Immature natural killer cell (primary cell): ENCODE results near the gene TTL. TPM values are rescaled to one million over a fixed set of nuclear protein-coding genes. Genes with fewer than 3 reads are reported as not detected.
A peak's percentile ranks its signal among the peaks of the same experiment; 100 is the strongest.
"Not testable (repeated sequence)": the region's sequence is repeated elsewhere in the genome, so short reads cannot be mapped to it uniquely, and the experiment has no call there.

Experiments used
- DNase-seq, 3 donors: peaks; one replicate each; pipeline ENCODE4 v3.0.0; 2022; ENCODE audit warnings: mixed read lengths in 1 of 3
- H3K27ac Mint-ChIP-seq, 6 donors: one replicate each; pipeline ENCODE4 v1.8.0; 2020; ENCODE audit warnings: mixed read lengths in 6 of 6, mild to moderate bottlenecking in 5 of 6, inconsistent platforms in 4 of 6, moderate library complexity in 3 of 6
- H3K27me3 Mint-ChIP-seq, 3 donors: one replicate each; pipeline ENCODE4 v1.8.0; 2020 to 2021; ENCODE audit warnings: low read depth in 3 of 3, mild to moderate bottlenecking in 3 of 3, mixed read lengths in 3 of 3, moderate library complexity in 3 of 3, inconsistent platforms in 1 of 3
- H3K36me3 Mint-ChIP-seq, 3 donors: one replicate each; pipeline ENCODE4 v1.8.0; 2020; ENCODE audit warnings: mixed read lengths in 3 of 3, inconsistent platforms in 2 of 3, mild to moderate bottlenecking in 2 of 3
- H3K4me1 Mint-ChIP-seq, 2 donors: one replicate each; pipeline ENCODE4 v1.8.0; 2020; ENCODE audit warnings: inconsistent platforms in 2 of 2, mild to moderate bottlenecking in 2 of 2, mixed read lengths in 2 of 2, moderate library complexity in 1 of 2
- H3K4me3 Mint-ChIP-seq, 5 donors: one replicate each; pipeline ENCODE4 v1.8.0; 2020; ENCODE audit warnings: mild to moderate bottlenecking in 5 of 5, mixed read lengths in 5 of 5, inconsistent platforms in 3 of 5, moderate library complexity in 3 of 5
- H3K9me3 Mint-ChIP-seq, 6 donors: one replicate each; pipeline ENCODE4 v1.8.0; 2020; ENCODE audit warnings: mild to moderate bottlenecking in 6 of 6, mixed read lengths in 6 of 6, inconsistent platforms in 4 of 6, moderate library complexity in 3 of 6
- polyA plus RNA-seq, 3 donors: library from polyadenylated mRNA; unstranded; fragments of 300-500 nt; fragmentation: Illumina TruSeq; gene quantifications; one replicate each; pipeline ENCODE4 v1.2.3, GENCODE V29; 2021

The TTL gene
- polyA plus RNA-seq, 3 donors from 2014 or later, result 1.6 to 2.1 (median 1.7) TPM

DNA sequence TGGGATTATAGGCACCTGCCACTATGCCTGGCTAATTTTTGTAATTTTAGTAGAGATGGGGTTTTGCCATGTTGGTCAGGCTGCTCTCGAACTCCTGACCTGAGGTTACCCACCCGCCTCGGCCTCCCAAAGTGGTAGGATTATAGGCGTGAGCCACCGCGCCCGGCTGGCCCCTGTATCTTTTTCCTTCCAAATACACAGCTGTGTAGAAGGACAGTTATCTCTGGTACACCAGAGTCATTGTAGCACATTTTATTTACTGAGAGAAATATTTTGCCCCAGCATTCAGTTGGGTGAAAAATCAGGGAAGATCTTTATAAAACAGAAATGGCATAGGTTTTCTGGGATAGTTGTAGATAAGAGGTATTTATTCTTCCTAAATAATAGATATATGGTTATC lies 36.9 kb downstream of the TTL start:
- H3K27me3 Mint-ChIP-seq, result peaks cover 0 to 2% (median 0%) of the 10 kb centered on the region in 3 donors
- H3K4me1 Mint-ChIP-seq, result no peaks in the 10 kb centered on the region
- H3K27ac Mint-ChIP-seq, result no peak overlapping the region
- peaks cover 30 to 54% (median 31%) of the 10 kb centered on the region in 3 donors for H3K36me3 Mint-ChIP-seq
- H3K9me3 Mint-ChIP-seq, result no peaks in the 10 kb centered on the region
- no peak for DNase-seq
- no peak overlapping the region for H3K4me3 Mint-ChIP-seq

DNA sequence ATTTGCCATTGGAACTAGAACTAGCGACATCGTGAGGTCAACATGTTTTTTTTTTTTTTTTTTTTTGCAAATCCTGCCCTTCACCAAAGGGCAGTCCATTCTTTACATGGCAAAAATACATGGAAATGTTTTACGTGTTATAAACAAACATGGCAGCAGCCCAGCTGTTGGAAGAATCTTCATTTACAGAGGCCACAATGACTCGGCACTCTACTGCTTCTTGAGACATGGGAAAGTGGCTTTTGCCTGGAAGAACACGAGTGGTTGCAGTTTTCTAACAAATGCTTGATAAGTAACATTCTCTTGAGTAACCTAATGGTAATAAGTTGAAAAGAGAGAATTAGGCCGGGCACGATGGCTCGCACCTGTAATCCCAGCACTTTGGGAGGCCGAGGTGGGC lies 37.5 kb downstream of the TTL start:
- H3K27me3 Mint-ChIP-seq, result no peaks in the 10 kb centered on the region
- H3K27ac Mint-ChIP-seq, result no peak overlapping the region
- H3K36me3 Mint-ChIP-seq, result peaks cover 28 to 52% (median 30%) of the 10 kb centered on the region in 3 donors
- no peak for DNase-seq
- no peak overlapping the region for H3K4me3 Mint-ChIP-seq
- no peaks in the 10 kb centered on the region for H3K4me1 Mint-ChIP-seq
- H3K9me3 Mint-ChIP-seq, result no peaks in the 10 kb centered on the region

DNA sequence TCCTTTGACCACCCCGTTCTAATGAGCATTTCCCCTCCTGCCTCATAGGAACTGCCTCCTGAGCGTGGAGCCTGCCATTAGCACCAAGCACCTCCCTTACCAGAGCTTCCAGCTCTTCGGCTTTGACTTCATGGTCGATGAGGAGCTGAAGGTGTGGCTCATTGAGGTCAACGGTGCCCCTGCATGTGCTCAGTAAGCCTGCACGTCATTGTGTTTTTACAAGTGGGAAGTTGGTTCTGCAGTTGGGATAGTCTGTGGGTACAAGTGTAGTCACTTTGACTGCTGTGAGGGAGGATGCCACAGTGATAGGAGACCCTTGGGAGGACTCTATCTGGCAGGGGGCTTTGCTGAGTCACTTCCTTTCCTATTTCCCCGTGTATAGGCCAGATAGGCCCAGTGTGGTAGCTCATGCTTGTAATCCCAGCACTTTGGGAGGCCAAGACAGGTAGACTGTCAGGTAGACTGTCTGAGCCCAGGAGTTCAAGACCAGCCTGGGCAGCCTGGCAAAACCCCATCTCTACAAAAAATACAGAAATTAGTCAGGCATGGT lies 38.4 kb downstream of the TTL start:
- Mint-ChIP-seq H3K36me3 (peaks cover 22 to 45% (median 25%) of the 10 kb centered on the region in 3 donors), H3K27ac (peak overlapping the region in 1 of 6 donors; percentile 28), H3K4me3 (no peak overlapping the region)

GRCh38 chr2:112523291-112523777 lies 41.4 kb downstream of the TTL start:
- no peak overlapping the region for H3K4me3 Mint-ChIP-seq
- H3K9me3 Mint-ChIP-seq, result no peaks in the 10 kb centered on the region
- no peak for DNase-seq
- peaks cover 0 to 2% (median 0%) of the 10 kb centered on the region in 3 donors for H3K27me3 Mint-ChIP-seq
- H3K27ac Mint-ChIP-seq, result no peak overlapping the region
- H3K36me3 Mint-ChIP-seq, result peaks cover 19 to 47% (median 35%) of the 10 kb centered on the region in 3 donors
- H3K4me1 Mint-ChIP-seq, result no peaks in the 10 kb centered on the region

More for the DNA sequence above, 38.4 kb downstream of the TTL start:
- no peak for DNase-seq
- Mint-ChIP-seq H3K9me3 (no peaks in the 10 kb centered on the region), H3K4me1 (no peaks in the 10 kb centered on the region), H3K27me3 (no peaks in the 10 kb centered on the region)

DNA sequence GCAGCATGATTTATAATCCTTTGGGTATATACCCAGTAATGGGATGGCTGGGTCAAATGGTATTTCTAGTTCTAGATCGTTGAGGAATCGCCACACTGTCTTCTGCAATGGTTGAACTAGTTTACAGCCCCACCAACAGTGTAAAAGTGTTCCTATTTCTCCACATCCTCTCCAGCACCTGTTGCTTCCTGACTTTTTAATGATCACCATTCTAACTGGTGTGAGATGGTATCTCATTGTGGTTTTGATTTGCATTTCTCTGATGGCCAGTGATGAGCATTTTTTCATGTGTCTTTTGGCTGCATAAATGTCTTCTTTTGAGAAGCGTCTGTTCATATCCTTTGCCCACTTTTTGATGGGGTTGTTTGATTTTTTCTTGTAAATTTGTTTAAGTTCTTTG lies 42.3 kb downstream of the TTL start:
- not testable (repeated sequence) for H3K27ac Mint-ChIP-seq, DNase-seq, H3K4me3 Mint-ChIP-seq, H3K27me3 Mint-ChIP-seq, H3K9me3 Mint-ChIP-seq, H3K4me1 Mint-ChIP-seq
- peaks cover 19 to 50% (median 35%) of the 10 kb centered on the region in 3 donors for H3K36me3 Mint-ChIP-seq

DNA sequence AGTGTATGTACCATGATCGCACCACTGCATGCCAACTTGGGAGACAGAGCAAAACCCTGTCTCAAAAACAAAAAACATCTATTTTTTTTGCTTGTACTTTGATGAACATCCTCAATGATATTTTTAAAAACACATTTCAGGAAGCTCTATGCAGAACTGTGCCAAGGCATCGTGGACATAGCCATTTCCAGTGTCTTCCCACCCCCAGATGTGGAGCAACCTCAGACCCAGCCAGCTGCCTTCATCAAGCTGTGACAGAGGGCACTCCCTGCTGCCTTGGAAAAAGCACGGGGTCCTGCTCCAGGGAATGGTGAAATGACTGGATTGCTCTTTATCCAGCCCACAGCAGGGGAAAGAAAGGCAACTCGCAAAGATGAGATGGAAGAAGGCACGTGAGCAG lies 46.6 kb downstream of the TTL start:
- no peak for DNase-seq
- no peak overlapping the region for H3K4me3 Mint-ChIP-seq
- H3K36me3 Mint-ChIP-seq, result peaks cover 10 to 41% (median 35%) of the 10 kb centered on the region in 3 donors
- H3K4me1 Mint-ChIP-seq, result no peaks in the 10 kb centered on the region
- H3K27ac Mint-ChIP-seq, result no peak overlapping the region
- H3K27me3 Mint-ChIP-seq, result peaks cover 0 to 3% (median 0%) of the 10 kb centered on the region in 3 donors
- H3K9me3 Mint-ChIP-seq, result no peaks in the 10 kb centered on the region

DNA sequence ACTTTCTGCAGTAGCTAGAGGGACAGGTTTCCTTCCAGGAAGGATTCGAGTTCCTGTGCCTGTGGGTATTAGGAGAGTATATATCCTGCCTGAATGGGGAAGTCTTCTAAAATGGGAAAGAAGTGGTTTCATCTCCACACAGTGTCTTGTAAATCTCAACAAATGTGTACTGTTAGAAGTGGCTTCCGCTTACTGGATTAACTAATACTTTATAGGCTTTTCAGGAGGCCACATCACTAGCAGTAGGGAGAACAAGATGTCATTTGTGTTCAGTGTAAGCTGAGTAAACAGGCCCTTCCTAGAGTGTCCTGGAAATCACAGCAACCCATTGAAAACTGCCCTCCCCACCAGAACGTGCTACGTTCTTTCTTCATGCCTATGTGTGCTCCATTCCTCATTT lies 47.8 kb downstream of the TTL start:
- H3K27me3 Mint-ChIP-seq, result peaks cover 0 to 3% (median 0%) of the 10 kb centered on the region in 3 donors
- no peak overlapping the region for H3K27ac Mint-ChIP-seq
- H3K4me3 Mint-ChIP-seq, result no peak overlapping the region

DNA sequence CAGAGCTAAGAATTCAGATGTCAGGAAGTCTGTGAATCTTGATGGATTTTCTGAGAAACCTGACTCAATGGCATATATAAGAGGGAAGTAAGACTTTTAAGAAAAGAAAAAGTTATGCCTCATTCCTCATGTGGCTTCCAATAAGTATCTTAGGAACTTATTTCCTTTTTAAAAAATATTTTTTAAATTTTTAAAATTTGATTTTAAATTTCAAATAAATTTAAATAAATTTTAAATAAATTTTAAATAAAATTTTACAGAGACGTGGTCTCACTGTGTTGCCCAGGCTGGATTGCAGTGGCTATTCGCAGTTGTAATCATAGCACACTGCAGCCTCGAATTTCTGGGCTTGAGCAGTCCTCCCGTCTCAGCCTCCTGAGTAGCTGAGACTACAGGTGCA lies 48.8 kb downstream of the TTL start:
- no peak overlapping the region for H3K4me3 Mint-ChIP-seq
- peaks cover 0 to 3% (median 0%) of the 10 kb centered on the region in 3 donors for H3K27me3 Mint-ChIP-seq
- H3K36me3 Mint-ChIP-seq, result peaks cover 10 to 39% (median 39%) of the 10 kb centered on the region in 3 donors
- DNase-seq, result no peak
- H3K9me3 Mint-ChIP-seq, result no peaks in the 10 kb centered on the region
- no peaks in the 10 kb centered on the region for H3K4me1 Mint-ChIP-seq
- H3K27ac Mint-ChIP-seq, result no peak overlapping the region

More for the DNA sequence above, 47.8 kb downstream of the TTL start:
- H3K4me1 Mint-ChIP-seq, result no peaks in the 10 kb centered on the region
- no peak for DNase-seq
- H3K36me3 Mint-ChIP-seq, result peaks cover 10 to 41% (median 39%) of the 10 kb centered on the region in 3 donors
- no peaks in the 10 kb centered on the region for H3K9me3 Mint-ChIP-seq

DNA sequence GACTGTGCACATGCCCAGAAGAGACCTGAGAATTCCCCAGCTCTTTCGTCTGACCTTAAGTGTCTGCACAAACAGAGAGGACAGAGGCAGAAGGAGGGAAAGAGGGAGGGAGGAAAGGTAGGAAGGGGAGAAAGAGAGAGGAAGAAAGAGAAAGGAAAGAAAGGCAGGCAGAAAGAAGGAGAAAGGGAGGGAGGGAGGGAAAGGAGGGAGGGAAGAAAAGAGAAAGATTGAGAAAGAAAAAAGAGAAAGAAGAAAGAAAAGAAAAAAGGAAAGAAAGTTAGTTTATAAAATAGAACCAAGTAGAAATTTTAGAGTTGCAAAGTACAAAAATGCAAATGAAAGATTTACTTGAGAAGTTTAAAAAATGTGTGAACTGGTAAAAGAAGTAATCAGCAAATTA lies 52.9 kb downstream of the TTL start:
- no peak overlapping the region for H3K27ac Mint-ChIP-seq
- no peaks in the 10 kb centered on the region for H3K4me1 Mint-ChIP-seq
- no peak overlapping the region for H3K4me3 Mint-ChIP-seq
- no peak for DNase-seq
- peaks cover 0 to 1% (median 0%) of the 10 kb centered on the region in 3 donors for H3K27me3 Mint-ChIP-seq
- peaks cover 10 to 24% (median 22%) of the 10 kb centered on the region in 3 donors for H3K36me3 Mint-ChIP-seq
- H3K9me3 Mint-ChIP-seq, result no peaks in the 10 kb centered on the region

DNA sequence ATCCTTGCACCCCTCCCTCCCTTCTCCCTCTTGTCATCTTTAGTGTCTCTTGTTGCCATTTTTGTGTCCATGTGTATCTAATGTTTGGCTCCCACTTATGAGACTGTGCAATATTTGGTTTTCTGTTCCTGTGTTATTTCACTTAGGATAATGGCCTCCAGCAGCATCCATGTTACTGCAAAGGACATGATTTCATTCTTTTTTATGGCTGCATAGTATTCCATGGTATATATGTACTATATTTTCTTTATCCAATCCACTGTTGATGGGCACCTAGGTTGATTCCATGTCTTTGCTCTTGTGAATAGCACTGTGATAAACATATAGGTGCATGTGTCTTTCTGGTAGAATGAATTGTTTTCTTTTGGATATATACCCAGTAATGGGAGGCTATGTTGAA lies 54.7 kb downstream of the TTL start:
- H3K27ac Mint-ChIP-seq, result not testable (repeated sequence)

GRCh38 chr2:112539306-112539705 lies 57.4 kb downstream of the TTL start:
- DNase-seq, result no peak
- peak overlapping the region in 1 of 5 donors; percentile 15 for H3K4me3 Mint-ChIP-seq
- peaks cover 12 to 13% of the 10 kb centered on the region in 2 donors for H3K4me1 Mint-ChIP-seq
- H3K27ac Mint-ChIP-seq, result no peak overlapping the region
- H3K9me3 Mint-ChIP-seq, result no peaks in the 10 kb centered on the region
- peaks cover 3 to 9% (median 8%) of the 10 kb centered on the region in 3 donors for H3K27me3 Mint-ChIP-seq
- H3K36me3 Mint-ChIP-seq, result peaks cover 0 to 4% (median 0%) of the 10 kb centered on the region in 3 donors

More for the DNA sequence above, 54.7 kb downstream of the TTL start:
- H3K4me3 Mint-ChIP-seq, H3K9me3 Mint-ChIP-seq, DNase-seq, H3K27me3 Mint-ChIP-seq: not testable (repeated sequence)
- Mint-ChIP-seq H3K36me3 (peaks cover 7 to 13% (median 11%) of the 10 kb centered on the region in 3 donors), H3K4me1 (peaks cover 8 to 13% of the 10 kb centered on the region in 2 donors)

GRCh38 chr2:112540906-112541305 lies 59.0 kb downstream of the TTL start:
- Mint-ChIP-seq H3K36me3 (peaks cover 0 to 4% (median 0%) of the 10 kb centered on the region in 3 donors), H3K27me3 (peaks cover 3 to 9% (median 8%) of the 10 kb centered on the region in 3 donors), H3K4me3 (peak overlapping the region in 2 of 5 donors; percentile 46 to 55), H3K4me1 (peaks cover 12 to 22% of the 10 kb centered on the region in 2 donors), H3K9me3 (no peaks in the 10 kb centered on the region), H3K27ac (peak overlapping the region in 1 of 6 donors; percentile 62)
- no peak for DNase-seq

- H3K9me3 Mint-ChIP-seq, result no peaks in the 10 kb centered on the region
- peaks cover 12 to 22% of the 10 kb centered on the region in 2 donors for H3K4me1 Mint-ChIP-seq
- no peak overlapping the region for H3K27ac Mint-ChIP-seq
- DNase-seq, result peak in 1 of 3 donors; percentile 13
- H3K27me3 Mint-ChIP-seq, result peaks cover 3 to 9% (median 8%) of the 10 kb centered on the region in 3 donors
- H3K4me3 Mint-ChIP-seq, result no peak overlapping the region
- H3K36me3 Mint-ChIP-seq, result peaks cover 0 to 4% (median 0%) of the 10 kb centered on the region in 3 donors
Measured at GRCh38 chr2:112541315-112542122, 59.6 kb downstream of the TTL start.
